ENCODE data around the gene NCKAP5.

DNA sequence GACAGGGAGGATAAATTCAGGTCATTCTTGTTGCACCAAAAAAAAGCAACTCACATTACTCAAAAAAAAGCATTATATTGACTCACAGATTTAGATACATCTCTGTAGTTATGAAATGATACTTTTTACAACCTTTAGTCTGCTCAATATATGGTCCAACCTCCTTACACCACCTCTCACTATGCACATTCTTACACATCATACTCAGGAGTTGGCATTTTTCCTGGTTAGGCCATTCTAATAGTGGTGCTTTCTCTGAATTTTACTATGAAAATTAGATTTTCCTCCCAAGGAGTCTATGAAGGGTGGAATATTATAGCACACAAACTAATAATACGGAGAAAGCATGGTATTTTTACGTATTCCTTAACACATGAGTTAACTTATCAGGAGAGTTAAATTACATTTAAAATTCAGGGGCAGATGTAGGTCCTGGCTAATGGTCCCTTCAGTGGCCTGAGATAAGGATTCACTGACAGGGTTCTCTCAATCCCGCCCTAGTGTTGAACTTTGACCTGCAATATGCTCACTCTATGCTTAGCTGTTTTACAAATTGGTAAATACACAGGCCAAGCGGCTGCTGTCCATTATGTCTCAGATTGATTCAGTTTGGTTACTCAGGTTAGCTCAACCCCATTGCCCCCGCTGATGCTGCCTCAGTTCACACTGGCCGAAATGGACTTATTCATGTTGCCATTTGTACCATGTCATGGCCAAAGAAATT, 153.6 kb downstream of the NCKAP5 start:
- TF ChIP-seq CTCF (IDR thresholded peaks at IDR 0.05; ENCODE audit: low read depth, low read length), result no peak
- TF ChIP-seq POLR2A (IDR thresholded peaks at IDR 0.05; ENCODE audit: extremely low read depth, insufficient read length), result no peak
- TF ChIP-seq MYC (IDR thresholded peaks at IDR 0.05; ENCODE audit: low read depth, low read length), result no peak

Measured in NB4 (cell line).